Naive B cell (primary cell): ENCODE data around the gene LRRC55. TPM values are rescaled to one million over a fixed set of nuclear protein-coding genes. Genes with fewer than 3 reads are reported as not detected.
A peak's percentile ranks its signal among the peaks of the same experiment; 100 is the strongest.
"Not testable (repeated sequence)": the region's sequence is repeated elsewhere in the genome, so short reads cannot be mapped to it uniquely, and the experiment has no call there.

Source experiments
- ATAC-seq, 2 donors: fragments of 150-1000 bp; cut with Tn5 transposase; 2 replicates each; pipeline ENCODE4 v1.10.0; 2021; ENCODE audit warnings: low read depth in 2 of 2, mild to moderate bottlenecking in 2 of 2, moderate library complexity in 2 of 2
- DNase-seq: peaks from one replicate; pipeline ENCODE4 v3.0.0; 2022
- H3K27ac Mint-ChIP-seq, 6 donors: one replicate each; pipeline ENCODE4 v1.8.0; 2020 to 2022; ENCODE audit warnings: mild to moderate bottlenecking in 6 of 6, mixed read lengths in 6 of 6, moderate library complexity in 5 of 6, inconsistent platforms in 2 of 6
- H3K27me3 Mint-ChIP-seq, 3 donors: one replicate each; pipeline ENCODE4 v1.8.0; 2021 to 2022; ENCODE audit warnings: mixed read lengths in 3 of 3, mild to moderate bottlenecking in 1 of 3
- H3K36me3 Mint-ChIP-seq, 2 donors: one replicate each; pipeline ENCODE4 v1.8.0; 2020 to 2022; ENCODE audit warnings: mixed read lengths in 2 of 2, inconsistent platforms in 1 of 2, mild to moderate bottlenecking in 1 of 2
- H3K4me1 Mint-ChIP-seq, 3 donors: one replicate each; pipeline ENCODE4 v1.8.0; 2020 to 2022; ENCODE audit warnings: mixed read lengths in 3 of 3, inconsistent platforms in 1 of 3, mild to moderate bottlenecking in 1 of 3, moderate library complexity in 1 of 3
- H3K4me3 Mint-ChIP-seq, 8 donors: one replicate each; pipeline ENCODE4 v1.8.0; 2020 to 2022; ENCODE audit warnings: mild to moderate bottlenecking in 8 of 8, mixed read lengths in 8 of 8, moderate library complexity in 8 of 8, inconsistent platforms in 2 of 8
- H3K9me3 Mint-ChIP-seq, 7 donors: one replicate each; pipeline ENCODE4 v1.8.0; 2020 to 2022; ENCODE audit warnings: mixed read lengths in 7 of 7, mild to moderate bottlenecking in 5 of 7, inconsistent platforms in 2 of 7, moderate library complexity in 1 of 7
- polyA plus RNA-seq, 6 donors: library from polyadenylated mRNA; unstranded; fragments of 300-500 nt; fragmentation: Illumina TruSeq; gene quantifications; one replicate each; pipeline ENCODE4 v1.2.3, GENCODE V29; 2021; ENCODE audit warnings: low read depth in 6 of 6

Gene LRRC55
- polyA plus RNA-seq, 6 donors from 2014 or later: not detected

GRCh38 chr11:57167125-57167846, 14.5 kb upstream of the LRRC55 start:
- ATAC-seq (no peak), DNase-seq (no peak)
- Mint-ChIP-seq H3K27ac (no peak overlapping the region), H3K4me1 (no peaks in the 10 kb centered on the region), H3K27me3 (peaks cover 0 to 28% (median 18%) of the 10 kb centered on the region in 3 donors), H3K4me3 (no peak overlapping the region), H3K36me3 (no peaks in the 10 kb centered on the region), H3K9me3 (peaks cover 5 to 22% (median 12%) of the 10 kb centered on the region in 7 donors)

- peaks cover 5 to 24% (median 12%) of the 10 kb centered on the region in 7 donors for H3K9me3 Mint-ChIP-seq
- ATAC-seq, H3K4me3 Mint-ChIP-seq, H3K36me3 Mint-ChIP-seq, H3K4me1 Mint-ChIP-seq, H3K27ac Mint-ChIP-seq, H3K27me3 Mint-ChIP-seq, DNase-seq: not testable (repeated sequence)
These were observed 11.9 kb upstream of the LRRC55 start for GRCh38 chr11:57169732-57170313.

- Mint-ChIP-seq H3K9me3 (peaks cover 3 to 27% (median 12%) of the 10 kb centered on the region in 7 donors), H3K4me3 (no peak overlapping the region), H3K4me1 (no peaks in the 10 kb centered on the region), H3K27ac (no peak overlapping the region), H3K27me3 (peaks cover 16 to 17% (median 16%) of the 10 kb centered on the region in 3 donors), H3K36me3 (no peaks in the 10 kb centered on the region)
- DNase-seq (no peak), ATAC-seq (no peak)
These were observed 9.7 kb upstream of the LRRC55 start for GRCh38 chr11:57172031-57172430.

- H3K36me3 Mint-ChIP-seq: peaks cover 0 to 4% of the 10 kb centered on the region in 2 donors
- no peaks in the 10 kb centered on the region for H3K4me1 Mint-ChIP-seq
- ATAC-seq: no peak
These were observed 7.1 kb upstream of the LRRC55 start for GRCh38 chr11:57174656-57175055.

GRCh38 chr11:57175478-57175877, 6.3 kb upstream of the LRRC55 start:
- ATAC-seq (no peak), DNase-seq (no peak)
- no peak overlapping the region for H3K4me3 Mint-ChIP-seq
- H3K27me3 Mint-ChIP-seq: peaks cover 37 to 38% (median 37%) of the 10 kb centered on the region in 3 donors
- peaks cover 0 to 11% of the 10 kb centered on the region in 2 donors for H3K36me3 Mint-ChIP-seq
- peaks cover 0 to 15% (median under 1%) of the 10 kb centered on the region in 7 donors for H3K9me3 Mint-ChIP-seq
- H3K4me1 Mint-ChIP-seq: peaks cover 5 to 7% (median 6%) of the 10 kb centered on the region in 3 donors
- no peak overlapping the region for H3K27ac Mint-ChIP-seq

More at GRCh38 chr11:57174656-57175055, 7.1 kb upstream of the LRRC55 start:
- DNase-seq: no peak
- Mint-ChIP-seq H3K27ac (no peak overlapping the region), H3K9me3 (peaks cover 0 to 17% (median 4%) of the 10 kb centered on the region in 7 donors), H3K4me3 (no peak overlapping the region), H3K27me3 (peaks cover 29 to 36% (median 30%) of the 10 kb centered on the region in 3 donors)

- Mint-ChIP-seq H3K4me3 (no peak overlapping the region), H3K4me1 (peaks cover 6 to 11% (median 7%) of the 10 kb centered on the region in 3 donors), H3K27ac (no peak overlapping the region), H3K9me3 (peaks cover 0 to 11% (median 0%) of the 10 kb centered on the region in 7 donors), H3K36me3 (peaks cover 0 to 11% of the 10 kb centered on the region in 2 donors), H3K27me3 (peaks cover 41 to 54% (median 51%) of the 10 kb centered on the region in 3 donors)
- ATAC-seq (no peak), DNase-seq (no peak)
These were observed 3.4 kb upstream of the LRRC55 start for GRCh38 chr11:57178334-57178733.

GRCh38 chr11:57179681-57180080, 2.1 kb upstream of the LRRC55 start:
- Mint-ChIP-seq H3K9me3 (peaks cover 0 to 5% (median 0%) of the 10 kb centered on the region in 7 donors), H3K4me3 (peak overlapping the region in 1 of 8 donors; percentile 3), H3K27ac (peak overlapping the region in 1 of 6 donors; percentile 70), H3K36me3 (peaks cover 0 to 11% of the 10 kb centered on the region in 2 donors), H3K4me1 (peaks cover 6 to 11% (median 7%) of the 10 kb centered on the region in 3 donors), H3K27me3 (peaks cover 37 to 54% (median 51%) of the 10 kb centered on the region in 3 donors)
- ATAC-seq (no peak), DNase-seq (no peak)

- DNase-seq (no peak), ATAC-seq (no peak)
- peaks cover 0 to 11% of the 10 kb centered on the region in 2 donors for H3K36me3 Mint-ChIP-seq
- H3K4me1 Mint-ChIP-seq: peaks cover 6 to 11% (median 7%) of the 10 kb centered on the region in 3 donors
- H3K4me3 Mint-ChIP-seq: peak overlapping the region in 1 of 8 donors; percentile 35
- peaks cover 0 to 5% (median 0%) of the 10 kb centered on the region in 7 donors for H3K9me3 Mint-ChIP-seq
- peaks cover 33 to 54% (median 47%) of the 10 kb centered on the region in 3 donors for H3K27me3 Mint-ChIP-seq
- H3K27ac Mint-ChIP-seq: peak overlapping the region in 1 of 6 donors; percentile 70
These were observed 1.6 kb upstream of the LRRC55 start for GRCh38 chr11:57180081-57180561.

GRCh38 chr11:57180964-57181363, 789 bp upstream of the LRRC55 start:
- Mint-ChIP-seq H3K36me3 (peaks cover 0 to 11% of the 10 kb centered on the region in 2 donors), H3K27ac (no peak overlapping the region), H3K9me3 (peaks cover 0 to 5% (median 0%) of the 10 kb centered on the region in 7 donors), H3K4me1 (peaks cover 6 to 11% (median 7%) of the 10 kb centered on the region in 3 donors), H3K4me3 (peak overlapping the region in 1 of 8 donors; percentile 47), H3K27me3 (peaks cover 30 to 47% (median 39%) of the 10 kb centered on the region in 3 donors)
- no peak for ATAC-seq
- DNase-seq: no peak

GRCh38 chr11:57182896-57183295, 1.1 kb downstream of the LRRC55 start:
- H3K27me3 Mint-ChIP-seq: peaks cover 24 to 36% (median 33%) of the 10 kb centered on the region in 3 donors

GRCh38 chr11:57190548-57190947, 8.8 kb downstream of the LRRC55 start:
- no peaks in the 10 kb centered on the region for H3K4me1 Mint-ChIP-seq

More at GRCh38 chr11:57182896-57183295, 1.1 kb downstream of the LRRC55 start:
- Mint-ChIP-seq H3K9me3 (peaks cover 0 to 9% (median 2%) of the 10 kb centered on the region in 7 donors), H3K4me1 (peaks cover 6 to 11% (median 7%) of the 10 kb centered on the region in 3 donors), H3K36me3 (peaks cover 0 to 11% of the 10 kb centered on the region in 2 donors), H3K4me3 (no peak overlapping the region), H3K27ac (no peak overlapping the region)
- no peak for DNase-seq
- no peak for ATAC-seq

GRCh38 chr11:57191311-57192219, 9.8 kb downstream of the LRRC55 start:
- DNase-seq: no peak
- Mint-ChIP-seq H3K36me3 (no peaks in the 10 kb centered on the region), H3K27ac (no peak overlapping the region), H3K27me3 (peaks cover 20 to 50% (median 29%) of the 10 kb centered on the region in 3 donors), H3K4me3 (no peak overlapping the region), H3K4me1 (no peaks in the 10 kb centered on the region), H3K9me3 (peaks cover 0 to 18% (median 0%) of the 10 kb centered on the region in 7 donors)
- no peak for ATAC-seq

More at GRCh38 chr11:57190548-57190947, 8.8 kb downstream of the LRRC55 start:
- no peak overlapping the region for H3K4me3 Mint-ChIP-seq
- H3K27me3 Mint-ChIP-seq: peaks cover 22 to 42% (median 29%) of the 10 kb centered on the region in 3 donors
- ATAC-seq (no peak), DNase-seq (no peak)
- no peak overlapping the region for H3K27ac Mint-ChIP-seq
- H3K36me3 Mint-ChIP-seq: no peaks in the 10 kb centered on the region
- peaks cover 0 to 23% (median 0%) of the 10 kb centered on the region in 7 donors for H3K9me3 Mint-ChIP-seq
